ENCODE results near the gene SYNM. TPM values are rescaled to one million over a fixed set of nuclear protein-coding genes. Genes with fewer than 3 reads are reported as not detected.

The SYNM gene
- total RNA-seq, 1 experiment from 2014 or later: 1.9 TPM

DNA sequence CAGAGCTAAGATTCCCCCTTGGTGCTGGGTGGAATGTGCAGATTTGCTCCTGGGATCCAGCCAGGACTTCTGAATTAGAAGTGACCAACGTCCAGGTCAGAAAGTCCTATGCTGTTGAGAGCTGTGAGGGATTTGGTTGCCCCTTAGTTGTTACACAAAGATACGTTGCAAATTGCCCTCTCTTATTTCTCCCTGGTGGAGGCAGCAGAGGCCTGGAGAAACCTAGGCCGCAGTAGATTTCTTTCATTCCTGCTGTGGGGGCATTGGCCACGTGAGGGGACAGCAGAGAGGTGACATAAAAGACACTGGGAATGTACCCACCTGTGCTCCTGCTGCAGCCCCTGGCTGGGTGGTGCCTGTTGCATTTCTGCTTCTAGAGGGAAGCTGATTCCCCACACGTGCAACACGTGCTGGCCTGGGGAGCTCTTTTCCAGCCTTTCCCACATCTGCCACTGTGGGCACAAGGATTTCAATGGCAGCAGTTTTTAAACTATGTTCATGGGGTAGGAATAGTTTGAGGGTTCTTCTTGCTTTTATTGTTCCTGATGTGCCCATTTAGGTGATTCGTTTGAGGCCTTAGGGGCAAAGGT is 65.7 kb downstream of the SYNM start:
- Mint-ChIP-seq H3K27ac (no peak overlapping the region), H3K9me3 (no peaks in the 10 kb centered on the region), H3K36me3 (ENCODE audit: insufficient read depth in 1 of 3, low read depth in 3 of 3) (peaks cover 0 to 24% (median 9%) of the 10 kb centered on the region in 3 experiments; a peak in 6 of 7 replicates), H3K4me3 (no peak overlapping the region), H3K4me1 (no peaks in the 10 kb centered on the region), H3K27me3 (ENCODE audit: low read depth) (no peaks in the 10 kb centered on the region)
- Histone ChIP-seq H3K23ac (ENCODE audit: insufficient read length, low read depth, low read length) (no peak overlapping the region), H2BK20ac (ENCODE audit: low read depth, low read length, poor library complexity, severe bottlenecking) (no peak overlapping the region), H3K27me3 (ENCODE audit: insufficient read depth, low read length) (no peaks in the 10 kb centered on the region), H3K23me2 (ENCODE audit: insufficient read length, low read depth, low read length, poor library complexity, severe bottlenecking) (no peaks in the 10 kb centered on the region), H3K9ac (ENCODE audit: extremely low read depth, insufficient read length, low read length) (no peak overlapping the region), H3K79me1 (ENCODE audit: insufficient read depth, low read depth, low read length, poor library complexity, severe bottlenecking) (no peaks in the 10 kb centered on the region), H3K56ac (ENCODE audit: insufficient read length, low read depth, low read length) (no peak overlapping the region), H3K4me1 (ENCODE audit: insufficient read depth, low read length) (no peaks in the 10 kb centered on the region), H3T11ph (ENCODE audit: low read length) (no peak overlapping the region), H2BK5ac (ENCODE audit: insufficient read length, low read length) (no peak overlapping the region), H3K18ac (ENCODE audit: insufficient read length, low read depth, low read length) (no peak overlapping the region), H4K5ac (ENCODE audit: insufficient read length, low read depth, low read length) (no peak overlapping the region), H2BK15ac (ENCODE audit: low read depth, low read length) (no peak overlapping the region), H2BK120ac (ENCODE audit: low read depth, low read length, poor library complexity, severe bottlenecking) (no peak overlapping the region), H2AK5ac (ENCODE audit: insufficient read length, low read length) (no peak overlapping the region), H2AFZ (ENCODE audit: low read length) (no peak overlapping the region), H4K8ac (replicated peaks; ENCODE audit: insufficient read length, low read depth, low read length) (no peak overlapping the region), H3K4ac (ENCODE audit: low read depth, low read length) (no peak overlapping the region), H3K14ac (ENCODE audit: insufficient read depth, low read length) (no peak overlapping the region), H4K91ac (ENCODE audit: insufficient read length, low read depth, low read length) (no peak overlapping the region), H3K4me2 (ENCODE audit: insufficient read depth, insufficient read length, low read length) (no peak overlapping the region), H3K9me3 (ENCODE audit: control insufficient read depth, low read depth, low read length) (no peaks in the 10 kb centered on the region), H4K20me1 (ENCODE audit: control insufficient read depth, insufficient read depth, insufficient read length) (no peaks in the 10 kb centered on the region), H2BK12ac (ENCODE audit: insufficient read length, low read depth, low read length) (no peak overlapping the region), H3K79me2 (ENCODE audit: insufficient read depth, low read length) (no peaks in the 10 kb centered on the region), H3K27ac (ENCODE audit: insufficient read length, low read depth, low read length) (no peak overlapping the region)
- WGBS (ENCODE audit: extremely low coverage, insufficient read length, low lambda C conversion rate): no CpG with 5 or more reads among the region's 7 CpGs
- DNase-seq: no peak
- TF ChIP-seq, protein P1, sequence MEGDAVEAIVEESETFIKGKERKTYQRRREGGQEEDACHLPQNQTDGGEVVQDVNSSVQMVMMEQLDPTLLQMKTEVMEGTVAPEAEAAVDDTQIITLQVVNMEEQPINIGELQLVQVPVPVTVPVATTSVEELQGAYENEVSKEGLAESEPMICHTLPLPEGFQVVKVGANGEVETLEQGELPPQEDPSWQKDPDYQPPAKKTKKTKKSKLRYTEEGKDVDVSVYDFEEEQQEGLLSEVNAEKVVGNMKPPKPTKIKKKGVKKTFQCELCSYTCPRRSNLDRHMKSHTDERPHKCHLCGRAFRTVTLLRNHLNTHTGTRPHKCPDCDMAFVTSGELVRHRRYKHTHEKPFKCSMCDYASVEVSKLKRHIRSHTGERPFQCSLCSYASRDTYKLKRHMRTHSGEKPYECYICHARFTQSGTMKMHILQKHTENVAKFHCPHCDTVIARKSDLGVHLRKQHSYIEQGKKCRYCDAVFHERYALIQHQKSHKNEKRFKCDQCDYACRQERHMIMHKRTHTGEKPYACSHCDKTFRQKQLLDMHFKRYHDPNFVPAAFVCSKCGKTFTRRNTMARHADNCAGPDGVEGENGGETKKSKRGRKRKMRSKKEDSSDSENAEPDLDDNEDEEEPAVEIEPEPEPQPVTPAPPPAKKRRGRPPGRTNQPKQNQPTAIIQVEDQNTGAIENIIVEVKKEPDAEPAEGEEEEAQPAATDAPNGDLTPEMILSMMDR (conservative IDR thresholded peaks at IDR 0.05): no peak; the same call in 2 of the 3 replicates

All from H9 (cell line).